Esophagus muscularis mucosa (tissue), 3 donors: ENCODE data around the gene EVPL.

Experiments
- CTCF ChIP-seq, 3 experiments: fragments of 200-600 bp in 2 of 3; fragments of 450-650 bp in 1 of 3; sonication (generic) in 2 of 3; IDR thresholded peaks; one replicate each; pipeline ENCODE4 v1.5.1; 2017 to 2019; ENCODE audit warnings: antibody characterized with exemption in 3 of 3, mild to moderate bottlenecking in 2 of 3, moderate library complexity in 1 of 3
- POLR2A ChIP-seq: fragments of 450-650 bp; IDR thresholded peaks from one replicate; pipeline ENCODE4 v1.6.1; 2017; ENCODE audit warnings: antibody characterized with exemption, moderate library complexity, mild to moderate bottlenecking, low read depth

- TF ChIP-seq POLR2A (no peak), CTCF (IDR thresholded peaks at IDR 0.05) (no peak)
Observed at GRCh38 chr17:75965468-75965867, 61.6 kb downstream of the EVPL start.
